GM21529 (cell line): ENCODE data around the gene GRIP2.

ENCODE experiments used
- ATAC-seq: cut with Tn5 transposase; IDR thresholded peaks from one replicate; pipeline ENCODE4 v1.9.1; 2021; ENCODE audit not compliant: unreplicated experiment

Gene GRIP2

DNA sequence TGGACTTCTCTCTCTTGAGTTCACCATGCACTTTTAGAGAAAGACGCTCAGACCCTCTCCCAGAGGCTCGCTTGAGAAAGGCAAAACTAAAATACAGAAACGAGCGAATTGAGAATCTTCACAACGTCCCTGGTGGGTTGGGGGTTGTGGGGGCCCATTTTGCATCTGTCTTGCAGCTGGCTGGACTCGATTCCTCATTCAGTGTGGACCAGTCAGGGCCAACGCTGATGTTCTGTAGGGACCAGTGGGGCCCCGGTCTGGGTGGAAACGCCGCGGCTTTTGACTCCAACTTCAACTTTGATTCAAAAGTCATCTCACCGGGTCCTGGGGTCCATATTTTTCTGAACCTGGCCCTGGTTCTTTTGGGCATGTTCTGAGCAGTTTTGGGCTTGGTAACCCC, 69.7 kb downstream of the GRIP2 start:
- ATAC-seq: no peak

- no peak for ATAC-seq
Measured at GRCh38 chr3:14468621-14468981, 71.5 kb downstream of the GRIP2 start.

- no peak for ATAC-seq
Measured at GRCh38 chr3:14467814-14468620, 72.1 kb downstream of the GRIP2 start.

GRCh38 chr3:14466179-14466903, 73.8 kb downstream of the GRIP2 start:
- ATAC-seq: no peak

DNA sequence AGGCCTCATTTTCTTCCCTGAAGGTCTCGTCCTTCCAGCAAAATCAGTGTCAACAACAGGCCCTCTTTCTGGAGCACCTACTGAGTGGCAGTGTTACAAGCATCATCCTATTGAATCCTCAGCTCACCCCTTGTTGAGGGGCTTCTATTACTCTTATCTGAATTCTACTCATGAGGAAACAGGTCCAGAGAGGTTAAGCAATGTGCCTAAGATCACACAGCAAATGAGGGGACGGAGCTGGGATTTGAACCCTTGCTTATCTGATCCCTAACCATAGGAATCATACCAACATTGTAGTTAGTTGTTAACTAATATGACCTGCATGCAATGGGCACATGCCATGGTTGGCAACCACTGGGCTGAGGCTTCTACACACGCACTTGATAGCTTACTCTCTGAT, 74.7 kb downstream of the GRIP2 start:
- no peak for ATAC-seq

- no peak for ATAC-seq
Measured at GRCh38 chr3:14464521-14464920, 75.6 kb downstream of the GRIP2 start.

GRCh38 chr3:14464141-14464465, 76.0 kb downstream of the GRIP2 start:
- ATAC-seq: no peak

DNA sequence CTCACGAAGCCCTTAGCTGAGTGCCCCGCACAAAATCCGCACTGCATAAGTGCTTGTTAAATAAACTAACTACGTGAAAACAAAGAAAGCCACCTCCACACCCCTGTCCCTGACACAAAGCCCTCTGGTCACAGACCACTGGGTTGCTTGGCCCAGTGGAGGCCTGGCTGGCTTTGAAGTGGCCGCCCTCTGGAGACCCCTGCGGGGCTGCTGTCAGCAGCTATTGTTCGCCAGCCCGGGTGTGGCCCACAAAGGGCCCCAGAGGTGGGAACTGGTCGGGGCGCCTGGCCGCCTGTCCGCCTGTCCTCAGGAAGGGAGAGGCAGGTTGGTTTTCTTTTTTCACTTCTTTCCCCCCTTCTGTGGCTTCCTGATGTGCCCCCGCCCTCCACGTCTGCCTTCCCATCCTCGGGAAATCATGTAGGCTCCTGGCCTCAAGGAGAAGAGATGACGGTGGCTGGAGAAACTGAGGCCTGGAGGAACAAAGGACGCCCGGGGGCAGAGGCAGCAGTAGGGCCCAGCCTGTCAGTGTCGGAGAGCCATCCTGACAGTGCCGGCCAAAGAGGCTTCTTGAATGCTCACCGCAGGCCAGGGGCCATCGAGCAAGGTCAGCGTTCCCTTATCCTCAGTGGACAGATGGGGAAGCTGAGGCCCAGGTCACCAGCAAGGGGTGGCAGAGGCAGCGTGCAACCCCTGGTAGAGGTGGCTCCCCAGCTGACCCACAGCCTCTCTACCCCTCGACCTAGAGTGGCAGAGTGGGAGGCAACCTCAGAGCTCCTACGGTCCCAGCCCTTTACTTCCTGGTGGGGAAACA, 76.6 kb downstream of the GRIP2 start:
- ATAC-seq: no peak

DNA sequence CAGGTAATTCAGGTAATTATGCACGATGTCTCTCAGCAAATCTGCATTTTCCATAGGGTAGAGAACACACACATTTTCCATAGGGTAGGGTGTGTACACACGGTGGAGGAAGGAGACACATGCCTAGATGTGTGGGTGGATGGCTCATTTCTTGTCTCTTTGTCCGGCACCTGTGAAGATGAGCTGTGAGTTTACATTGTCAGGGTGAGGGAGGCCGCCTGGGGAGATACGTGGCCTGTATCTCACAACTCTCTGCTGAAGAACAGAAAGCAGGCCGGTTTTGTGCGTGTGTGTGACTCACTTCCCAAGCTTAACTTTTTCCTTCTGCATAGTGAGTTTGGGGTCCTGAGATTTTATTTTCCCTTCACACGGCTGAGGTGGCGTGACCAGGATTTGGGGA, 77.4 kb downstream of the GRIP2 start:
- ATAC-seq: no peak

DNA sequence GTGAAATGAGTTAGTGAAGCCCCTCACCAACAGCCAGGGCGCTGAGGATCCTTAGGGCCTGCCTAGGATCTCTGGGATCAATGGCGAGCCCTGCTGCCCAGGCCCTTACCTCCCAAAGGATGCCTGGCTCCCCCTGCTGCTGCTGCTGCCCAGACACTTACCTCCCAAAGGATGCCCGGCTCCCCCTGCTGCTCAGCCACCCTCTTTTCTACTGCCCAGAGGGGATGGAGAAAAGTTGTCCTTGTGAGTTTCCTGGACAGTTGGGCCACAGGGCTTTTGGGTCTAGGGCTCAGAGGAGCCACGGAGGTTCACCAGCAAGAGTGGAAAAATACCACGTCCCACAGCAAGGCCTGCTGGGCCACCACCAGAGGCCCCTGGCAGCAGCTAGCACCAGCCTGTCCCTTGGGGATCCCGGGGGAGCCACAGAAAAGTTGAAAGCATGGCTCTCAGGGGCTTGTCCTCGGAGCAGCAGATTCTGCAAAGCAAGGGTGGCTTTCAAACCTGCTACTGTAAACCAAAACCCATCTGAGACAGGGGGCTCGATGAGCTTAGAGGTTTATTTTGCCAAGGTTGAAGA, 78.3 kb downstream of the GRIP2 start:
- peak; percentile 63 for ATAC-seq

- peak; percentile 5 for ATAC-seq
Measured at GRCh38 chr3:14461006-14461747, 79.0 kb downstream of the GRIP2 start.

DNA sequence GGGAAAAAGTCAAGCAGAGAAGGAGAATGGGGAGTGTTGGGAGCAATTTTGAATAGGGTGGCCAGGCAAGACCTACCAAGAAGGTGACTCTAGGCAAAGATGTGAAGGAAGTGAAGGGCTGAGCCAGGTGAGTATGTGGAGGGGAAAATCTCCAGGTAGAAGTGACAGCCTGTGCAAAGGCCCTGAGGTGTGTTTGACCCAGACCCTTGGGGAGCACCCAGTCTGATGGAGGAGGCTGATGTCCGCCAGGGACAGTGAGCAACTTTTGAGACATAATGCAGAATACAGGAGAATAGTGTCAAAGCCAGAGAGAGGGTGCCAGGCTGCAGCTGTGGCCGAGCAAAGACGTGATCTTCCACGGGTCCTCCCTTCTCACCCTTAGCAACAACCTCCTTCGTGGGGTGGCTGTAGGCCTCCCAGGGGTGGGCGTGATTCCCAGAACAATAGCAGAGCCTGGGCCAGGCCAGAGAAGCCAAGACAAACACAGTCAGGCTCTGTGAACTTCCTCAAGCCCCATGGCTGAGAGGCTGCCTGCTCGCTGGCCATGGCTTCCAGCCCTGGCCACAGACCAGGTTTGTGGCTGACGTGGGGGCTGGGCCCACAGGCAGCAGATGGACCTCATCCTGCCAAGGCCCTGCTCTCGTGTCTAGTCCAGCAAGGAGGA, 79.7 kb downstream of the GRIP2 start:
- no peak for ATAC-seq

GRCh38 chr3:14459787-14460186, 80.4 kb downstream of the GRIP2 start:
- ATAC-seq: no peak

- ATAC-seq: no peak
Measured at GRCh38 chr3:14459384-14459783, 80.8 kb downstream of the GRIP2 start.

GRCh38 chr3:14458434-14459275, 81.5 kb downstream of the GRIP2 start:
- no peak for ATAC-seq

DNA sequence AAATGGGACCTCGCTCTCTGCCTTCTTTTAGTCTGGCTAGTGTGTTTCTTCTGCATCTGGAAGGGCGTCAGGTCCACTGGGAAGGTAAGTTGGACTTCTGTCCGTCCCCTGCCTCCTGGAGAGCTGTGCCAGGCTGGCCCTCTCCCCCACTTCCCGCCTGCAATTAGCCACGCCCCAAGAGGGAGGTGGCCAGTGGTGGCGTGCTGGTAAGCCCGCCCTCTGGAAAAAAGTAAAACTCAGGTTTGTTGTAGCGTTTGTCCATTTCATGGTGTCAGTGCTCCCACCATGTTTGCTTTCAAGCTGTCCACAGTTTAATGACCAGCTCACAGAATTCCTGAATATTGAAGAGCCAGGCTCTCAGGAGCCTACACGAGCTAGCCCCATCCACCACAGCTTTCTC, 82.1 kb downstream of the GRIP2 start:
- no peak for ATAC-seq

- no peak for ATAC-seq
Measured at GRCh38 chr3:14457481-14457880, 82.7 kb downstream of the GRIP2 start.

DNA sequence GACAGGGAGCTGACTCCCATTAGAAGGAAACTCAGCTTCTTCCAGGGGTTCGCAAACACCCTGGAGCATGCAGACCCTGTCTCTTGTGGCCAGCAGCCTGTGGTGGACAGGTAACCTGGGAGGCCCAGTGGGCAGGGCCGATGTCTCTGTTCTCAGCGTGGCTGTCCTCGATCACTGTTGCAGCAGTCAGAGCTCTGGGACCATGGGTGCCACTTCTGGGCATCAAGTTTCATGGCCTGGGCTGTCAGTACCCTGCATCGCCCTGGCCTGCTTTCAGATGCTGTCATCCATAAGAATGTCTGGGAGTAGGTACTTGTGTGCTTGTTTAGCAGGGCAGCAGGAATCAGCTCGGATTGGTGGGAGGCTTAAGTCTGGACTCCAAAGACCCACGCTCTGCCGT, 83.3 kb downstream of the GRIP2 start:
- no peak for ATAC-seq

- ATAC-seq: no peak
Measured at GRCh38 chr3:14455571-14456317, 84.4 kb downstream of the GRIP2 start.
